HG03103 (cell line): ENCODE data around the gene XPNPEP1.

Experiments
- ATAC-seq: cut with Tn5 transposase; IDR thresholded peaks from one replicate; pipeline ENCODE4 v1.9.1; 2021; ENCODE audit warnings: low read depth; ENCODE audit not compliant: unreplicated experiment

XPNPEP1 gene

GRCh38 chr10:109895848-109896247, 27.5 kb downstream of the XPNPEP1 start:
- no peak for ATAC-seq

GRCh38 chr10:109895095-109895818, 28.1 kb downstream of the XPNPEP1 start:
- no peak for ATAC-seq

GRCh38 chr10:109894516-109894915, 28.8 kb downstream of the XPNPEP1 start:
- ATAC-seq = no peak

GRCh38 chr10:109893386-109893785, 29.9 kb downstream of the XPNPEP1 start:
- ATAC-seq = no peak

GRCh38 chr10:109892931-109893330, 30.4 kb downstream of the XPNPEP1 start:
- ATAC-seq = no peak

- no peak for ATAC-seq
These were observed 31.2 kb downstream of the XPNPEP1 start for GRCh38 chr10:109892117-109892516.

- ATAC-seq = no peak
These were observed 32.2 kb downstream of the XPNPEP1 start for GRCh38 chr10:109891105-109891504.

- ATAC-seq = no peak
These were observed 33.4 kb downstream of the XPNPEP1 start for GRCh38 chr10:109889867-109890266.

- no peak for ATAC-seq
These were observed 35.5 kb downstream of the XPNPEP1 start for GRCh38 chr10:109887776-109888175.

- ATAC-seq = no peak
These were observed 36.1 kb downstream of the XPNPEP1 start for GRCh38 chr10:109887243-109887642.

GRCh38 chr10:109886781-109887140, 36.5 kb downstream of the XPNPEP1 start:
- ATAC-seq = no peak

- no peak for ATAC-seq
These were observed 37.1 kb downstream of the XPNPEP1 start for GRCh38 chr10:109886037-109886780.

GRCh38 chr10:109883859-109884771, 39.2 kb downstream of the XPNPEP1 start:
- ATAC-seq = peak; percentile 54

- ATAC-seq = no peak
These were observed 40.9 kb downstream of the XPNPEP1 start for GRCh38 chr10:109882251-109883057.

- no peak for ATAC-seq
These were observed 41.6 kb downstream of the XPNPEP1 start for GRCh38 chr10:109881769-109882057.

- ATAC-seq = peak; percentile 64
These were observed 42.2 kb downstream of the XPNPEP1 start for GRCh38 chr10:109880886-109881768.

GRCh38 chr10:109877546-109877945, 45.8 kb downstream of the XPNPEP1 start:
- ATAC-seq = no peak

GRCh38 chr10:109875828-109876821, 47.2 kb downstream of the XPNPEP1 start:
- no peak for ATAC-seq
